Measurements from ENCODE around the gene RNU2-1. TPM values are rescaled to one million over a fixed set of nuclear protein-coding genes. Genes with fewer than 3 reads are reported as not detected.
"Not testable (repeated sequence)": the region's sequence is repeated elsewhere in the genome, so short reads cannot be mapped to it uniquely, and the experiment has no call there.

The RNU2-1 gene
- total RNA-seq, 1 experiment from 2014 or later = not detected

DNA sequence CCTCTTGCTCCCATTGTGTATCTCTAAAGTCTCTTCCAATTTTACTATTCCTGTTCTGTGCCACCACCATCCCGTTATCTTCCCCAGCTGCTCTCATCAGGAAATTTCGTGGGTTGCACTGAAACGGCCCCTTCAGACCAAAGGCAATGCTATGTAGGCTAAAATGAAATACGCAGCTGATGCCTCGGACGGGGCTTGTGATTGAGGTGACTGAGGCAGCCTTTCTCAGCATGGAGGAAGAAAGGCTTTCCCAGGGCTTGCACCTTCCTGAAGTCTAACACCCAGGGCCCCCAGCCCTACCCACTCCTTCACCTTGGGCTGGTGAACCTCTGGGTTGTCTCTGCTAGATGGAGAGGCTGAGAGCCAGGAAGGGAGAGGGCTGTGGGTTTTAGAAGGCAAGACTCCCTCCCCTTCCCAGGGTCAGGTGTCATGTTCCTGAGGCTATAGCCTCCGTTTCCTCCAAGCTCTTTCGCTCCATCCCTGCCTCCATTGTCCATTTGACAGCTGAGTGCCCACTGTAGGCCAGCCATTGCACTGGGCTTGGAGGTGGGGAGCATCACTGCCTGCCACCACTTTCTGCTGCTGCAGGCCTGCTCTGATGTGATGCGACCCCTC, 13.2 kb downstream of the RNU2-1 start:
- Histone ChIP-seq H3K27me3 (ENCODE audit: control insufficient read depth, insufficient read depth, low read length) (no peaks in the 10 kb centered on the region), H3K4me3 (ENCODE audit: insufficient read depth, low read depth, low read length) (no peak overlapping the region), H3K36me3 (replicated peaks; ENCODE audit: control insufficient read depth, insufficient read depth, low read length) (peaks cover 1% of the 10 kb centered on the region; the same call in 1 of the 2 replicates)
- no peak for DNase-seq

DNA sequence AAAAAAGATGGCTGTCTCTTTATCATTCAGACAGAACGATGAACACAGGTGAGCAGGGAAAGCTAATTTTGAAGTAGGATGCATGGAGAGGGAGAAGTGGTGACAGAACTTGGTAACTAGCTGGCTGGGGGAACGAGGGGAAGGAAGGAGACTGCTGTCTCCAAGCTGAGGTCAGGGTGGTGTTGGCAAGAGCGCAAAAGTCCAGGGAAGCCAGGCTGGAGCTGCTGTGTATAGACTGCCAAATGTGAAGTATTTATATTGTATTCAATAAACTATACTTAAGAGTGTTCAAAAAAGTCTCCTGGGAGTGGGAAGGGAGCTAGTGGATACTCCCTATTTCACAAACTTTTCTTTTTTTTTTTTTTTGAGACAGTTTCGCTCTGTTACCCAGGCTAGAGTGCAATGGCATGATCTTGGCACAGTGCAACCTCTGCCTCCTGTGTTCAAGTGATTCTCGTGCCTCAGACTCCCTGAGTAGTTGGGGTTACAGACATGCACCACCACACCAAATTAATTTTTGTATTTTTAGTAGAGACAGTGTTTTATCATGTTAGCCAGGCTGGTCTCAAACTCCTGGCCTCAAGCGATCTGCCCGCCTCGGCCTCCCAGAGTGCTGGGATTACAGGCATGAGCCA, 13.9 kb downstream of the RNU2-1 start:
- Histone ChIP-seq H3K4me3 (ENCODE audit: insufficient read depth, low read depth, low read length) (no peak overlapping the region), H3K36me3 (replicated peaks; ENCODE audit: control insufficient read depth, insufficient read depth, low read length) (peaks cover 1% of the 10 kb centered on the region; the same call in 1 of the 2 replicates), H3K27me3 (ENCODE audit: control insufficient read depth, insufficient read depth, low read length) (no peaks in the 10 kb centered on the region)
- DNase-seq = no peak

DNA sequence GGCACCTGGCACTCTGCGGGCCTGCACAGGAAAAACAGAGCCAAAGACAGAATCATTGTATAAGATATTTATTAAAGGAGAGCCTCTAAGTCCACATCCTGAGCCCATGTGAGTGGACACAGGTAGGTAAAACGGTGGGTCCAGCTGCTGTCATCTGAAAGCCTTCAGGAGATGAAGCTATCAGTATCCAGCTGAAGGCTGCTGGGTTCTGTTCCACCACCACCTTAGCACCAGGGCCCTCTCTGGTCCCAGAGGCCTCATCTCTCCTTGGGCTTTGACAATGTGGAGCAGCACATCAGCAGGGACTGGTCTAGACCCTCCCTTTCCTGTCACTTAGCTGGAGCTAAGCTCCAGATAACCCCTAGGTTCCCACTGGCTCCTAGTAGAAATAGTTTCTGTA, 14.8 kb downstream of the RNU2-1 start:
- H3K27me3 ChIP-seq (ENCODE audit: control insufficient read depth, insufficient read depth, low read length) = no peaks in the 10 kb centered on the region
- H3K36me3 ChIP-seq (replicated peaks; ENCODE audit: control insufficient read depth, insufficient read depth, low read length) = peaks cover 1% of the 10 kb centered on the region; the same call in 1 of the 2 replicates
- DNase-seq = no peak
- H3K4me3 ChIP-seq (ENCODE audit: insufficient read depth, low read depth, low read length) = no peak overlapping the region

GRCh38 chr17:43217614-43218087, 16.1 kb downstream of the RNU2-1 start:
- no peak overlapping the region for H3K4me3 ChIP-seq (ENCODE audit: insufficient read depth, low read depth, low read length)
- peaks cover 1% of the 10 kb centered on the region; the same call in 1 of the 2 replicates for H3K36me3 ChIP-seq (replicated peaks; ENCODE audit: control insufficient read depth, insufficient read depth, low read length)
- no peak for DNase-seq
- H3K27me3 ChIP-seq (ENCODE audit: control insufficient read depth, insufficient read depth, low read length) = no peaks in the 10 kb centered on the region

DNA sequence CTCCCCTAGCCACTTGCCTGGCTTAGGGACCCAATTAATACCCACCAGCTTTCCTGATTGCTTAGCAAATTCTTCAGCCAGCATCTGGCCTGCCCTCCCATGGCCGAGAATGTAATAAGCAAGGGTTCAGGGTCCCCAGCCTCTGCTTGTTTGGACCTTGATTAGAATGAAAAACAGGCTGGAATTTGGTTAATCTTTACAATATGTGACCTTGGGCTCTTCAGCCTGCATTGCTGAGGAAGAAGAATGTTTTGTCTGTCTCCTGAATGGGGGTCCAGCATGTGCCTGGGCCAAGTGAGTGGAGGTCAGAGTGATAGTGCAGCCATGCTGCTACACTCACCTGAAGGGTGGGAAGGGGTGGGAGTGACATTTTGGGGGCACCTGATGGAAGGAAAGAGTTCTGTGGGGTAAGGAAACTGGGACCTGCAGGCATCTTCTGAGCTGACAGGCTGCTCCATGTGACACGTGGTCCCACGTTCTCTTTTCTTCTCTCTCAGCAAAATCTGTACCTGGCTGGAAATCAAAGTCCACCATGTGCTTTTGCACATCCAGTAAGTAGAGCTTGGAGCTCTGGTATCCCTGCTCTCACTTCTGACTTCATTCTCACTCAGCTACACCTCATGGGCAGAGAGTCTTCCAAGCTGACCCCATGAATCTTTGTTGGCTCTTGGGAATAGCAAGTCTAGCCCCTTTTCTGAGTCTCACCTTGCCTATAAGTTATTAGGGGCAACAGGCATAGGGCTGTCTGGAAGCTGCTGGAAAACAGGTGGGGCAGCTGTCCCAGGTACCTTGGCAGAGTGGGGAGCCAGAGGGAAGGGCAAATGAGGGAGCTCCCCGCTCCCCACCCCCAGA, 16.8 kb downstream of the RNU2-1 start:
- DNase-seq = no peak
- Histone ChIP-seq H3K27me3 (ENCODE audit: control insufficient read depth, insufficient read depth, low read length) (no peaks in the 10 kb centered on the region), H3K4me3 (ENCODE audit: insufficient read depth, low read depth, low read length) (no peak overlapping the region), H3K36me3 (replicated peaks; ENCODE audit: control insufficient read depth, insufficient read depth, low read length) (peaks cover 1% of the 10 kb centered on the region; the same call in 1 of the 2 replicates)

DNA sequence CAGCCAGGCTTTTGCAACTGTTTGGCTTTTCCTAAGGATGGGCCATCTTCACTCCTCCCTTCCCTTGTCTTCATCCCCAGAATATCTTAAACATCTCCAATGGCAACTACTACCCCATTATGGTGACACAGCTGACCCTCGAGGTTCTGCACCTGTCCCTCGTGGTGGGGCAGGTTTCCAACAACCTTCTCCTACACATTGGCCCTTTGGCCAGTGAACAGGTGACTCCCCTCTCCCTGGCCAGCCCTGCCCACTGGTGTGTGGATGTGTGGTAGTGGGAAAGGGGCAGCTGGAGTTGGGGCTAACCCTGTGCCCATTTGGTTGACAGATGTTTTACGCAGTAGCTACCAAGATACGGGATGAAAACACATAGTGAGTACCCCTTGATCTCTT, 17.4 kb downstream of the RNU2-1 start:
- DNase-seq = no peak
- Histone ChIP-seq H3K27me3 (ENCODE audit: control insufficient read depth, insufficient read depth, low read length) (no peaks in the 10 kb centered on the region), H3K36me3 (replicated peaks; ENCODE audit: control insufficient read depth, insufficient read depth, low read length) (peaks cover 1% of the 10 kb centered on the region; the same call in 1 of the 2 replicates), H3K4me3 (ENCODE audit: insufficient read depth, low read depth, low read length) (no peak overlapping the region)

DNA sequence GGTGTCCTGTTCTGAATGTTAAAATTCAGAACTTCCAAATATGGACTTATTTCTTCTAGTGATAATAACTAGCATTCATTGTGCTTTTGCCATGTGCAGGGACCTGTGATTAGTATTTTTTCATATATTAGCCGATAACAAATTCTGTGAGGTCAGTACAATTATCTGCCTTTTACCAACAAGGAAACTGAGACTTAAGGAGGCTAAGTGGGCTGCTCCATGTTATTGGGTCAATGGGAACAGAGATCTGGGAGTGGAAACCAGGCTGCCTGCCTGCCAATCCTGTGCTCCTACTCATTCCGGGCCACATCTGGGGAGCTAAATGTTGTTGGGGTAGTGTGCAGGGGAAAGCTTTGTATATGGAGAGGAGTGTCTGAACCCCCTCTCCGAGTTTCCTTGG, 18.4 kb downstream of the RNU2-1 start:
- no peak for DNase-seq
- Histone ChIP-seq H3K27me3 (ENCODE audit: control insufficient read depth, insufficient read depth, low read length) (no peaks in the 10 kb centered on the region), H3K36me3 (replicated peaks; ENCODE audit: control insufficient read depth, insufficient read depth, low read length) (peaks cover 1% of the 10 kb centered on the region; the same call in 1 of the 2 replicates), H3K4me3 (ENCODE audit: insufficient read depth, low read depth, low read length) (no peak overlapping the region)

DNA sequence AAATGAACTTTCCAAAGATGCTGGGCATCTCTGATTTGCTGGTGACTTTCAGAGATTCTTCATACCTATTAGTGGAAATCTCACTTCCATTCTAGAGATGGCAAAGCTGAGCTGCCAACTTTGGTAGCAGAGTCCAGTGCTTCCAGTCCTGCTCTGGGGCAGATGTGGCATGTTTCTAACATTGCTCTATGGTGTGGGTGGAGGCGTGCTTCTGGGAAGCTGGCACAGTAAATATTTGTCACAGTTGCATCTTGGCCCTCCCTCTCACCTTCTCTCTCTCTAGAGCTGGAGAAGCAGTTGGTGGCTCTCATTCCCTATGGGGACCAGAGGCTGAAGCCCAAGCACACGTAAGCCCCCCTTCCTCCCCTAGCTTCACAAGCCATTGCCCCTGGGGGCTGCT, 20.2 kb downstream of the RNU2-1 start:
- Histone ChIP-seq H3K4me3 (ENCODE audit: insufficient read depth, low read depth, low read length) (no peak overlapping the region), H3K27me3 (ENCODE audit: control insufficient read depth, insufficient read depth, low read length) (no peaks in the 10 kb centered on the region), H3K36me3 (replicated peaks; ENCODE audit: control insufficient read depth, insufficient read depth, low read length) (peaks cover 1% of the 10 kb centered on the region; the same call in 1 of the 2 replicates)
- DNase-seq = no peak

DNA sequence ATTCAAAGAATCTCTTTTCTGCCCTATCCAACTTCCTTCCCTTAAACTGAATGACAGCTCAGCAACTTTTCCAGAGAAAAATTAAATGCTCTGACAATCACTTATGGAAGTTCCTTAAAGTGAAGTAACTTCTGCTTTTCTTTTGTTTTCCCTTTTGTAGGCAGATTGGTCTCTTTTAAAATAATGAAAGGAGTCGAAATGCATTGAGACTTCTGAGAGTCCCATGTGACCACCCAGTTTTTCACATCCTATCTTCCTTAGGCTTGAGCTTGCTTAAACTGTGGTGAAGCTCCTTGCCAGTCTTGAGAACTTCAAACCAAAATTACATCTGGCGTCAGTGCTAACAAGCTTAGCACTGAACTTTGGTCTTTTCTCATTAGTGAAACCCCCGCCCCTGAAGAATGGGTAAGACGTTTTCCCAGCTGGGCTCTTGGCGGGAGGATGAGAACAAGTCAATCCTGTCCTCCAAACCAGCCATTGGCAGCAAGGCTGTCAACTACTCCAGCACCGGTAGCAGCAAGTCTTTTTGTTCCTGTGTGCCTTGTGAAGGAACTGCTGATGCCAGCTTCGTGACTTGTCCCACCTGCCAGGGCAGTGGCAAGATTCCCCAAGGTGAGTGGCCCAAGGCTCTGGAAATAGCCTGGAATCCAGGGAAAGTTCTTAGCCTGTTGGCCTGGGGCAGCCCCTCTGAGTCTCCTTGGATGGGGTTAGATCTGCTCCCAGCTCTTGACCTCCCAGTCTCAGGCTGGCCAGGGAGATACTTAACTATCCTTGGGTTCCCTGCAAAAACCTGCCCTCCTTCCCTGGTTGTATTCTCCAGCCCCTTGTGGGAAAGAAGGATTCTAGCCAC, 20.9 kb downstream of the RNU2-1 start:
- DNase-seq = no peak
- H3K36me3 ChIP-seq (replicated peaks; ENCODE audit: control insufficient read depth, insufficient read depth, low read length) = peaks cover 1% of the 10 kb centered on the region; the same call in 1 of the 2 replicates
- H3K27me3 ChIP-seq (ENCODE audit: control insufficient read depth, insufficient read depth, low read length) = no peaks in the 10 kb centered on the region
- no peak overlapping the region; the same call in 1 of the 2 replicates for H3K4me3 ChIP-seq (ENCODE audit: insufficient read depth, low read depth, low read length)

DNA sequence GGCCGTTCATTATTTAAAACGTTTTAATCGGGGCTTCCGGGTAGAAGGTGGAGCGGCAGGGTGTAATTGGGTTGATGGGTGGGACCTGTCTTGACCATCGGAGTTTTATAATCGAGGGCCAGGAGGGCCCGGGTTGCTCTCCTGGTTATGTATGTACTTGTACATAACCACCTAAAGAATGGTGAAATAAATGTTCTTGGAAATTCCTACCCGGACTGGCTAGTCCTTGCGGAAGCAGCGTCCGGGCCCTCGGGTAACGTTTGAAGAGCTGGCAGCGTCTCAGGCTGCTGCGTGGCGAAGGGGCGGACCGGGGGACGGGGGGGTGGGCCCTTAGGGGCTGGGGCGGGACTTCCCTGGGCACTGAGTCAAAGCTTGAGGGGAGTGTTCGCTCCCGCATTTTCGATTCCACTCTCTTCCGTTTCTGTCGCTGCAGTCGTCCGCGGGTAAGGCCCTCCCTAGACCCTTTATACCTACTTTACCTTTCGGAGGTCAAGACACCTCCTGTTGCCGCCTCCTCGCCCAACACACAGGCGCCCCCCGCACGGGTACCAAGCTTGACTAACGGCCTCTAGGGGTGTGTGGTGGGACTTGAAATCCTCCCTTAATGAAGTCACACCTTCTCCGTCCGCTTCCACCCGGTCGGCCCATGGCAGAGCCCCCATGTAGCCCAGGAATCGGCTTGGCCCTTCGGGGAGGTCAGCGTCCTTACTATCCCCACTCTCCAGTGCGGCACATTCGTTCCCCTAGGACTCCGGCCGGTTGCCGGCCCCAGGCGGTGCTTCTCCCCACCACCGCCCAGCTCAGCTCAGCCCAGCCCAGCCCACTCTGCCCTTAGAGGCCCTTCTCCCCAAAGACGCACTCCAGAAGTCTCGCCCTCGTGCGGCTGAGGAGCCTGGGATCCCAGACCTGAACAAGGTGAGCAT, 22.0 kb downstream of the RNU2-1 start, which contains the start of gene TMEM106A:
Gene TMEM106A (plus strand): TSS at position 396 of the 923 bp plus-strand sequence. CDS start 1,167 bp downstream, outside the sequence.
- DNase-seq = peak; percentile 97
- H3K4me3 ChIP-seq (ENCODE audit: insufficient read depth, low read depth, low read length) = peak within 1 kb of the TSS; percentile 61
- no peaks in the 10 kb centered on the region for H3K27me3 ChIP-seq (ENCODE audit: control insufficient read depth, insufficient read depth, low read length)
- H3K36me3 ChIP-seq (replicated peaks; ENCODE audit: control insufficient read depth, insufficient read depth, low read length) = peaks cover 1% of the 10 kb centered on the region; the same call in 1 of the 2 replicates

GRCh38 chr17:43211123-43211479, 22.7 kb downstream of the RNU2-1 start:
- H3K27me3 ChIP-seq (ENCODE audit: control insufficient read depth, insufficient read depth, low read length) = no peaks in the 10 kb centered on the region
- no peaks in the 10 kb centered on the region for H3K36me3 ChIP-seq (replicated peaks; ENCODE audit: control insufficient read depth, insufficient read depth, low read length)
- peak overlapping the region; percentile 61 for H3K4me3 ChIP-seq (ENCODE audit: insufficient read depth, low read depth, low read length)
- DNase-seq = no peak

- Histone ChIP-seq H3K27me3 (ENCODE audit: control insufficient read depth, insufficient read depth, low read length) (no peaks in the 10 kb centered on the region), H3K4me3 (ENCODE audit: insufficient read depth, low read depth, low read length) (no peak overlapping the region), H3K36me3 (replicated peaks; ENCODE audit: control insufficient read depth, insufficient read depth, low read length) (no peaks in the 10 kb centered on the region)
- no peak for DNase-seq
Measured at GRCh38 chr17:43210576-43210975, 23.2 kb downstream of the RNU2-1 start.

GRCh38 chr17:43203013-43203412, 30.8 kb downstream of the RNU2-1 start:
- H3K36me3 ChIP-seq (replicated peaks; ENCODE audit: control insufficient read depth, insufficient read depth, low read length) = peaks cover 17% of the 10 kb centered on the region
- H3K27me3 ChIP-seq (ENCODE audit: control insufficient read depth, insufficient read depth, low read length) = not testable (repeated sequence)

More at GRCh38 chr17:43203013-43203412, 30.8 kb downstream of the RNU2-1 start:
- not testable (repeated sequence) for H3K4me3 ChIP-seq (ENCODE audit: insufficient read depth, low read depth, low read length); DNase-seq
